ENCODE measurements around the gene SYNGR2.

The SYNGR2 gene

DNA sequence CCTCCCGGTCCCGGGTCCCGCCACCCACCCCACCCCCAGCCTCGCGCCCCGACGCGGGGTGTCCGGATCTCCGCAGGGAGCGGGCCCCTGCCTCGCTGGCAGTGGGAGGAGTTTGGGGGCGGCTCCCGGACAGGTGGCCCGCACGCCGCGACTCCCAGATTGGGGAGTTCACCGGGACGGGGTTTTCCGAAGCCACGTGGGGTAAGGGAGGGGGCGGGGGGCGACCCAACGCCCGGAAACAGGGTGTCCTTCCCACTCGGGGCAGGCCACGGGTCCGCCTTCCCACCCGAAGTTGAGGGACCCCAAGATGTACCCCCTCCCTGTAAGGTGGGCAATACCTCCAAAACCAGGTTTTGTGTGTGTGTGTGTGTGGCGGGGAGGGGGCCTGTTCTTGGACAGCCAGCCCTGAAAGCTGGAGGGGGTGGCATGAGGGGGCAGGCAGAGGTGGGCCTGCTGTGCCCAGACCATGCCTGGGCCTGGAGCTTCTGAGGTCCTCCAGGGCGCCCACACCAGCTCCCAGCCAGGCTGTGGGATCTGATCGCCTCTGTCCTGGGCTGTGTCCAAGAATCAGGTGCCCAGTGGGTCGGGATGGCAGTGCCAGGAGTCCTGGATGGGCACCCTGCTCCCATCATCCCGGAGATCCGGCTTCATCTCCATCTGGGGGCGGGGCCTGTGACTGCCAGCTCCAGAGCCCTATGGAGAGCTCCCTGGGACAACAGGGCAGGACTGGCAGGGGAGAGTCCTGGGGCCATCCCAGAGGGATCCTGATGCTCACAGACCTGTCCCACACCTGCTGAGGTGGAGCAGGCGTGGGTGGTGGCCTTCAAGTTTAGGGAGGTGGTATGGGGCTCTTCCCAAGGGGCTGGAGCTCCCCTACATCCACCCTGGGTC, 767 bp downstream of the SYNGR2 start (continued):
- TF ChIP-seq PRDM2 (tag by site-specific recombination; IDR thresholded peaks at IDR 0.05; ENCODE audit: borderline replicate concordance) (no peak), ZNF76 (tag by site-specific recombination; IDR thresholded peaks at IDR 0.05; ENCODE audit: borderline replicate concordance, low read depth) (peak; percentile 20; the same call in 1 of the 2 replicates), ZNF223 (tag by site-specific recombination; IDR thresholded peaks at IDR 0.05) (no peak), ZNF10 (tag by site-specific recombination; IDR thresholded peaks at IDR 0.05) (no peak), ZNF558 (tag by site-specific recombination; IDR thresholded peaks at IDR 0.05) (no peak), ZNF544 (tag by site-specific recombination; IDR thresholded peaks at IDR 0.05) (no peak), MZF1 (tag by site-specific recombination; IDR thresholded peaks at IDR 0.05; ENCODE audit: borderline replicate concordance) (no peak), ZNF830 (tag by site-specific recombination; IDR thresholded peaks at IDR 0.05; ENCODE audit: low read depth) (no peak), ZNF792 (tag by site-specific recombination; IDR thresholded peaks at IDR 0.05) (no peak), ZNF513 (tag by site-specific recombination; IDR thresholded peaks at IDR 0.05) (no peak), ZNF184 (tag by site-specific recombination; IDR thresholded peaks at IDR 0.05) (no peak), ZNF140 (tag by site-specific recombination; IDR thresholded peaks at IDR 0.05) (no peak), ZNF214 (tag by site-specific recombination; IDR thresholded peaks at IDR 0.05; ENCODE audit: borderline replicate concordance) (no peak), ZBTB17 (tag by site-specific recombination; IDR thresholded peaks at IDR 0.05) (peak; percentile 65; the same call in 1 of the 2 replicates), GLIS1 (tag by site-specific recombination; IDR thresholded peaks at IDR 0.05) (peak; percentile 94), ZNF311 (tag by site-specific recombination; IDR thresholded peaks at IDR 0.05; ENCODE audit: borderline replicate concordance) (no peak), ZNF660 (tag by site-specific recombination; IDR thresholded peaks at IDR 0.05) (no peak), GFI1B (tag by site-specific recombination; IDR thresholded peaks at IDR 0.05) (no peak)
- TF ChIP-seq, protein P1, sequence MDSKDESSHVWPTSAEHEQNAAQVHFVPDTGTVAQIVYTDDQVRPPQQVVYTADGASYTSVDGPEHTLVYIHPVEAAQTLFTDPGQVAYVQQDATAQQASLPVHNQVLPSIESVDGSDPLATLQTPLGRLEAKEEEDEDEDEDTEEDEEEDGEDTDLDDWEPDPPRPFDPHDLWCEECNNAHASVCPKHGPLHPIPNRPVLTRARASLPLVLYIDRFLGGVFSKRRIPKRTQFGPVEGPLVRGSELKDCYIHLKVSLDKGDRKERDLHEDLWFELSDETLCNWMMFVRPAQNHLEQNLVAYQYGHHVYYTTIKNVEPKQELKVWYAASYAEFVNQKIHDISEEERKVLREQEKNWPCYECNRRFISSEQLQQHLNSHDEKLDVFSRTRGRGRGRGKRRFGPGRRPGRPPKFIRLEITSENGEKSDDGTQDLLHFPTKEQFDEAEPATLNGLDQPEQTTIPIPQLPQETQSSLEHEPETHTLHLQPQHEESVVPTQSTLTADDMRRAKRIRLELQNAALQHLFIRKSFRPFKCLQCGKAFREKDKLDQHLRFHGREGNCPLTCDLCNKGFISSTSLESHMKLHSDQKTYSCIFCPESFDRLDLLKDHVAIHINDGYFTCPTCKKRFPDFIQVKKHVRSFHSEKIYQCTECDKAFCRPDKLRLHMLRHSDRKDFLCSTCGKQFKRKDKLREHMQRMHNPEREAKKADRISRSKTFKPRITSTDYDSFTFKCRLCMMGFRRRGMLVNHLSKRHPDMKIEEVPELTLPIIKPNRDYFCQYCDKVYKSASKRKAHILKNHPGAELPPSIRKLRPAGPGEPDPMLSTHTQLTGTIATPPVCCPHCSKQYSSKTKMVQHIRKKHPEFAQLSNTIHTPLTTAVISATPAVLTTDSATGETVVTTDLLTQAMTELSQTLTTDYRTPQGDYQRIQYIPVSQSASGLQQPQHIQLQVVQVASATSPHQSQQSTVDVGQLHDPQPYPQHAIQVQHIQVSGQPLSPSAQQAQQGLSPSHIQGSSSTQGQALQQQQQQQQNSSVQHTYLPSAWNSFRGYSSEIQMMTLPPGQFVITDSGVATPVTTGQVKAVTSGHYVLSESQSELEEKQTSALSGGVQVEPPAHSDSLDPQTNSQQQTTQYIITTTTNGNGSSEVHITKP (tag by site-specific recombination; IDR thresholded peaks at IDR 0.05) = no peak
- TF ChIP-seq, protein P2, sequence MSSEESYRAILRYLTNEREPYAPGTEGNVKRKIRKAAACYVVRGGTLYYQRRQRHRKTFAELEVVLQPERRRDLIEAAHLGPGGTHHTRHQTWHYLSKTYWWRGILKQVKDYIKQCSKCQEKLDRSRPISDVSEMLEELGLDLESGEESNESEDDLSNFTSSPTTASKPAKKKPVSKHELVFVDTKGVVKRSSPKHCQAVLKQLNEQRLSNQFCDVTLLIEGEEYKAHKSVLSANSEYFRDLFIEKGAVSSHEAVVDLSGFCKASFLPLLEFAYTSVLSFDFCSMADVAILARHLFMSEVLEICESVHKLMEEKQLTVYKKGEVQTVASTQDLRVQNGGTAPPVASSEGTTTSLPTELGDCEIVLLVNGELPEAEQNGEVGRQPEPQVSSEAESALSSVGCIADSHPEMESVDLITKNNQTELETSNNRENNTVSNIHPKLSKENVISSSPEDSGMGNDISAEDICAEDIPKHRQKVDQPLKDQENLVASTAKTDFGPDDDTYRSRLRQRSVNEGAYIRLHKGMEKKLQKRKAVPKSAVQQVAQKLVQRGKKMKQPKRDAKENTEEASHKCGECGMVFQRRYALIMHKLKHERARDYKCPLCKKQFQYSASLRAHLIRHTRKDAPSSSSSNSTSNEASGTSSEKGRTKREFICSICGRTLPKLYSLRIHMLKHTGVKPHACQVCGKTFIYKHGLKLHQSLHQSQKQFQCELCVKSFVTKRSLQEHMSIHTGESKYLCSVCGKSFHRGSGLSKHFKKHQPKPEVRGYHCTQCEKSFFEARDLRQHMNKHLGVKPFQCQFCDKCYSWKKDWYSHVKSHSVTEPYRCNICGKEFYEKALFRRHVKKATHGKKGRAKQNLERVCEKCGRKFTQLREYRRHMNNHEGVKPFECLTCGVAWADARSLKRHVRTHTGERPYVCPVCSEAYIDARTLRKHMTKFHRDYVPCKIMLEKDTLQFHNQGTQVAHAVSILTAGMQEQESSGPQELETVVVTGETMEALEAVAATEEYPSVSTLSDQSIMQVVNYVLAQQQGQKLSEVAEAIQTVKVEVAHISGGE (tag by site-specific recombination; conservative IDR thresholded peaks at IDR 0.05; ENCODE audit: low read depth) = no peak
- TF ChIP-seq, protein P3, sequence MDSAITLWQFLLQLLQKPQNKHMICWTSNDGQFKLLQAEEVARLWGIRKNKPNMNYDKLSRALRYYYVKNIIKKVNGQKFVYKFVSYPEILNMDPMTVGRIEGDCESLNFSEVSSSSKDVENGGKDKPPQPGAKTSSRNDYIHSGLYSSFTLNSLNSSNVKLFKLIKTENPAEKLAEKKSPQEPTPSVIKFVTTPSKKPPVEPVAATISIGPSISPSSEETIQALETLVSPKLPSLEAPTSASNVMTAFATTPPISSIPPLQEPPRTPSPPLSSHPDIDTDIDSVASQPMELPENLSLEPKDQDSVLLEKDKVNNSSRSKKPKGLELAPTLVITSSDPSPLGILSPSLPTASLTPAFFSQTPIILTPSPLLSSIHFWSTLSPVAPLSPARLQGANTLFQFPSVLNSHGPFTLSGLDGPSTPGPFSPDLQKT (IDR thresholded peaks at IDR 0.05; ENCODE audit: borderline replicate concordance, low read depth, low read length) = no peak

Data from HEK293 (cell line).